Caco-2 (cell line): ENCODE results near the gene WDFY4. TPM values are rescaled to one million over a fixed set of nuclear protein-coding genes. Genes with fewer than 3 reads are reported as not detected.

Experiments used
- BruUV-seq: library from RNA; stranded (reverse); fragments of 400-500 nt; replicated peaks from 2 replicates; lab custom pipeline; 2021; lab: Mats Ljungman, UMichigan
- CTCF ChIA-PET: fragments of 300-600 bp; sonication (Branson Sonifier 250); formaldehyde crosslinking; loops from one replicate; lab custom pipeline; 2022; ENCODE audit warnings: antibody characterized with exemption; lab: Charles Lee
- POLR2A ChIA-PET: fragments of 300-600 bp; sonication (Branson Sonifier 250); formaldehyde crosslinking; loops from one replicate; lab custom pipeline; 2022; ENCODE audit warnings: antibody characterized with exemption; lab: Charles Lee
- DNase-seq, 2 experiments: peaks; one replicate each; pipeline versions ENCODE4 v3.0.0 to v3.0.0-alpha.2; 2020 to 2022
- H3K27me3 ChIP-seq: replicated peaks from 2 replicates; pipeline ENCODE4 v1.6.0; 2011; ENCODE audit warnings: low read length; ENCODE audit not compliant: control insufficient read depth, insufficient read depth
- H3K36me3 ChIP-seq: 2 replicates; pipeline ENCODE4 v1.5.1; 2011; ENCODE audit warnings: low read length; ENCODE audit not compliant: control insufficient read depth, insufficient read depth
- H3K4me1 ChIP-seq: fragments of 250-450 bp; sonication (Bioruptor Pico); 2 replicates; pipeline ENCODE4 v1.5.1; 2020; ENCODE audit warnings: mild to moderate bottlenecking
- H3K4me3 ChIP-seq: 2 replicates; pipeline ENCODE4 v1.5.1; 2011; ENCODE audit warnings: low read depth, mild to moderate bottlenecking, control low read depth, low read length
- H3K9me3 ChIP-seq: fragments of 250-450 bp; sonication (Bioruptor Pico); 2 replicates; pipeline ENCODE4 v1.5.1; 2020; ENCODE audit warnings: mild to moderate bottlenecking, moderate library complexity
- H3K27ac Mint-ChIP-seq: one replicate; pipeline ENCODE4 v1.8.0; 2022; ENCODE audit warnings: mixed read lengths; ENCODE audit not compliant: unreplicated experiment
- H3K27me3 Mint-ChIP-seq: one replicate; pipeline ENCODE4 v1.8.0; 2022; ENCODE audit warnings: mixed read lengths; ENCODE audit not compliant: insufficient read depth, unreplicated experiment
- H3K36me3 Mint-ChIP-seq: one replicate; pipeline ENCODE4 v1.8.0; 2022; ENCODE audit warnings: mild to moderate bottlenecking, mixed read lengths; ENCODE audit not compliant: insufficient read depth, unreplicated experiment
- H3K4me1 Mint-ChIP-seq: one replicate; pipeline ENCODE4 v1.8.0; 2022; ENCODE audit warnings: low read depth, mixed read lengths; ENCODE audit not compliant: unreplicated experiment
- H3K4me3 Mint-ChIP-seq: one replicate; pipeline ENCODE4 v1.8.0; 2022; ENCODE audit warnings: mild to moderate bottlenecking, moderate library complexity, mixed read lengths; ENCODE audit not compliant: unreplicated experiment
- H3K9me3 Mint-ChIP-seq: one replicate; pipeline ENCODE4 v1.8.0; 2022; ENCODE audit warnings: mixed read lengths; ENCODE audit not compliant: unreplicated experiment
- intact Hi-C: fragments of 100-400 bp; cut with micrococcal nuclease; formaldehyde crosslinking; loops from one replicate; pipeline ENCODE4 v1.10.0; 2022; ENCODE audit not compliant: unreplicated experiment
- total RNA-seq: library from RNA; stranded (reverse); gene quantifications from 2 replicates; pipeline ENCODE4 v1.2.3, GENCODE V29; 2022
- TF ChIP-seq, protein P1 (sequence below), 2 experiments: fragments of 200-600 bp in 1 of 2; IDR thresholded peaks; 1 replicate in 1 of 2; 2 replicates in 1 of 2; pipeline versions ENCODE4 v1.5.1 to v1.8.0; 2011 to 2022; ENCODE audit warnings: antibody characterized with exemption in 1 of 2, control low read depth in 1 of 2, inconsistent platforms in 1 of 2, low read depth in 1 of 2, low read length in 1 of 2, mild to moderate bottlenecking in 1 of 2, moderate library complexity in 1 of 2; ENCODE audit not compliant: insufficient read depth in 1 of 2, severe bottlenecking in 1 of 2, unreplicated experiment in 1 of 2

WDFY4 gene
- total RNA-seq, 1 experiment from 2014 or later = not detected

DNA sequence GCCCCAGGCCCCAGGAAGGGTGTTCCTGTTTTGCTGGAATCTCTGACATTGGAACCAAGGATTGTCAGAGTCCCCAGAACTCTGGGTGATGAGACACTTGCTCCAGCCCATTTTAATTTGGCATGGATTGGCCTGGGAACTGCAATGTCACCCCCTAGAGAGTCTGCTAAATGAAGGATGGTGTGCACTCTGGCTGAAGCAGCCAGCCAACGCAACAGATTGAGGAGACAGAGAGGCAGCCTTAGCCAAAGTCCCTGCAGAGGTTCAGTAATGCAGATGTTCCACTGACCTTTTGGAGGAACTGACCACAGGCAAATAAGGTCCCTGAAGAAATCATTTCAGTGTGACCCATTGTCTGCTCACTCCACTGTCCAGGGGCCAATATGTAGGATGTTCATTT is 241.6 kb downstream of the WDFY4 start:
- Mint-ChIP-seq H3K4me1 (no peaks in the 10 kb centered on the region), H3K4me3 (no peak overlapping the region), H3K9me3 (no peaks in the 10 kb centered on the region), H3K27ac (no peak overlapping the region), H3K36me3 (no peaks in the 10 kb centered on the region), H3K27me3 (peaks cover 28% of the 10 kb centered on the region)
- no peaks in the 10 kb centered on the region for H3K4me1 ChIP-seq
- no peak overlapping the region for H3K4me3 ChIP-seq
- no TSS peak for BruUV-seq
- intact Hi-C loops = no loop called here
- POLR2A ChIA-PET = no interaction called here
- no peak for DNase-seq
- CTCF ChIA-PET = interaction anchor here (0.6 to 0.7 kb wide), 4 partner anchors 11 to 715 kb away, joined by 3 to 7 read pairs (median 4); no protein-coding TSS in a partner anchor
- H3K27me3 ChIP-seq = peaks cover 3% of the 10 kb centered on the region
- no peaks in the 10 kb centered on the region for H3K36me3 ChIP-seq
- TF ChIP-seq, protein P1, sequence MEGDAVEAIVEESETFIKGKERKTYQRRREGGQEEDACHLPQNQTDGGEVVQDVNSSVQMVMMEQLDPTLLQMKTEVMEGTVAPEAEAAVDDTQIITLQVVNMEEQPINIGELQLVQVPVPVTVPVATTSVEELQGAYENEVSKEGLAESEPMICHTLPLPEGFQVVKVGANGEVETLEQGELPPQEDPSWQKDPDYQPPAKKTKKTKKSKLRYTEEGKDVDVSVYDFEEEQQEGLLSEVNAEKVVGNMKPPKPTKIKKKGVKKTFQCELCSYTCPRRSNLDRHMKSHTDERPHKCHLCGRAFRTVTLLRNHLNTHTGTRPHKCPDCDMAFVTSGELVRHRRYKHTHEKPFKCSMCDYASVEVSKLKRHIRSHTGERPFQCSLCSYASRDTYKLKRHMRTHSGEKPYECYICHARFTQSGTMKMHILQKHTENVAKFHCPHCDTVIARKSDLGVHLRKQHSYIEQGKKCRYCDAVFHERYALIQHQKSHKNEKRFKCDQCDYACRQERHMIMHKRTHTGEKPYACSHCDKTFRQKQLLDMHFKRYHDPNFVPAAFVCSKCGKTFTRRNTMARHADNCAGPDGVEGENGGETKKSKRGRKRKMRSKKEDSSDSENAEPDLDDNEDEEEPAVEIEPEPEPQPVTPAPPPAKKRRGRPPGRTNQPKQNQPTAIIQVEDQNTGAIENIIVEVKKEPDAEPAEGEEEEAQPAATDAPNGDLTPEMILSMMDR (IDR thresholded peaks at IDR 0.05; ENCODE audit: insufficient read depth in 1 of 2, low read depth in 1 of 2, low read length in 1 of 2, severe bottlenecking in 1 of 2, unreplicated experiment in 1 of 2) = no peak
- no peaks in the 10 kb centered on the region for H3K9me3 ChIP-seq

DNA sequence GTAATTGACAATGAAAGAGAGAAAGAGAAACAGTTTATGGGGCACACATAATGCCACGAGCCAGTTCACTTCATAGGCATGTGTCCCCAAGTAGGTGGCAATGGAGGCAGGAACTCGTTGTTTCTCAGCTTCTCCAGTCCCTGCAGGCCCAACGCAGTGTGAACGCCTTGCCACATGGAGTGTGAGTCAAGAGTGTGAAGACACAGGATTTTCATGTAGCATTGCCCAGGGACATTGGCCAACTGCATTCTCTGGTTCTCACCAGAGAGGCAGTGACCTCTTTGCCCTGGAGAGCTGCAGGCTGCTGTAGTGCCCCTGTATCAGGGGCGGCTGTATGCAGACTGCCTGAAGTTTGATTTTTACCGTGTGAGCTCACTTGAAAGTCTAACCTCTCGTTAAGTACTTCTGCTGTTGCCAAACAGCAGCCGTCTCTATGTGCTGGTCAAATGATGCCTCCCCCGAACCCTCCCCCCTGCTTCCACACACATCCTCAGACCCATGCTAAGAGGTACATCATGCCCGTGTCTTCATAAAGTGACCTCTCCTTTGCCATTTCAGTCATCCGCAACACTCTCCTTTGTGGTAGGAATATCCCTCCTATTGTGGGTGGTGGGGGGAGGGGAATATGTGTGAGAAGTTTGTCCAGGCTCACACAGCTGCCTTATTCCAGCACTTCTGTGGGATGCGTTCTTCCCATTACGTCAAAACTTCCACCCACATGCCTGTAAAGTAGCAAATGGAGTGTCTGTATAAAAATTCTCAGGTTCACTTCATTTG is 242.3 kb downstream of the WDFY4 start:
- no peak overlapping the region for H3K4me3 ChIP-seq
- ChIA-PET CTCF (interaction anchor here (0.6 to 0.7 kb wide), 4 partner anchors 10 to 715 kb away, joined by 3 to 7 read pairs (median 4); no protein-coding TSS in a partner anchor), POLR2A (no interaction called here)

DNA sequence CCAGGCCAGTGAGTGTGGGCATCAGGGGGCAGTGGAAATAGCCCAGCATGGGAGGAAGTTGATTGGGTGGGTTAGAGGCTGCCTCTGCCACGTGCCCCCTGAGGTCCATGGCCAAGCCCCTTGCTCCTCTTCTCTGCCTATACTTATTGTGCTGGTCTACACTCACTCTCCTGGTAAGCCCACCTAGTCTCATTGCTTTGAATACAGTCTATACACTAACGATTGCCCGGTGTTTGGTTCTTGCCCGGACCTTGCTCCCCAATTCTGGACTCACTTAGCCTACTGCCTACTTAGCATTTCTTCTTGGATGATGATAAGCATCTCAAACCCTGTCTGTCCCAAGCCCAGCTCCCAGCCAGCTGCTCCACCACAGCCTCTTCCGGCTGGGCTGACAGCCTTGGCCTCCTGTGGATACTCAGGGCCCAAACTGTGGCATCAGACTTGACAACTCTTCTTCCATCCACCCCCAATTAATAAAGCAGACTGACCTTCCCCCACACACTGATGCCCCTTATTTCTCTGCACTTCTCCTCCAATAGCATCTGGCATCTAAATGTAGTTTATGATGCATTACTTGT is 244.8 kb downstream of the WDFY4 start:
- no peak overlapping the region for H3K4me3 ChIP-seq
- CTCF ChIA-PET = no interaction called here
- peaks cover 3% of the 10 kb centered on the region for H3K27me3 ChIP-seq
- no TSS peak for BruUV-seq
- peaks cover 30% of the 10 kb centered on the region for H3K27me3 Mint-ChIP-seq
- H3K36me3 Mint-ChIP-seq = no peaks in the 10 kb centered on the region
- no peak overlapping the region for H3K27ac Mint-ChIP-seq
- POLR2A ChIA-PET = no interaction called here
- no peaks in the 10 kb centered on the region for H3K36me3 ChIP-seq
- no peaks in the 10 kb centered on the region for H3K4me1 Mint-ChIP-seq
- H3K4me1 ChIP-seq = no peaks in the 10 kb centered on the region
- H3K9me3 Mint-ChIP-seq = no peaks in the 10 kb centered on the region
- DNase-seq = no peak
- intact Hi-C loops = no loop called here
- no peak overlapping the region for H3K4me3 Mint-ChIP-seq
- H3K9me3 ChIP-seq = no peaks in the 10 kb centered on the region
- TF ChIP-seq, protein P1 (IDR thresholded peaks at IDR 0.05; ENCODE audit: insufficient read depth in 1 of 2, low read depth in 1 of 2, low read length in 1 of 2, severe bottlenecking in 1 of 2, unreplicated experiment in 1 of 2) = no peak

More for the DNA sequence above, 242.3 kb downstream of the WDFY4 start:
- peaks cover 3% of the 10 kb centered on the region for H3K27me3 ChIP-seq
- intact Hi-C loops = no loop called here
- Mint-ChIP-seq H3K9me3 (no peaks in the 10 kb centered on the region), H3K27ac (no peak overlapping the region), H3K27me3 (peaks cover 27% of the 10 kb centered on the region), H3K36me3 (no peaks in the 10 kb centered on the region), H3K4me1 (no peaks in the 10 kb centered on the region), H3K4me3 (no peak overlapping the region)
- no peaks in the 10 kb centered on the region for H3K36me3 ChIP-seq
- DNase-seq = no peak
- TF ChIP-seq, protein P1 (IDR thresholded peaks at IDR 0.05; ENCODE audit: insufficient read depth in 1 of 2, low read depth in 1 of 2, low read length in 1 of 2, severe bottlenecking in 1 of 2, unreplicated experiment in 1 of 2) = no peak
- BruUV-seq = no TSS peak
- H3K4me1 ChIP-seq = no peaks in the 10 kb centered on the region
- H3K9me3 ChIP-seq = no peaks in the 10 kb centered on the region
